GM11168 (cell line): Measurements from ENCODE around the gene IL18.
"Not testable (repeated sequence)": the region's sequence is repeated elsewhere in the genome, so short reads cannot be mapped to it uniquely, and the experiment has no call there.

Source experiments
- in situ Hi-C: fragments of 300-500 bp; cut with MboI; formaldehyde crosslinking; loops from one replicate; pipeline ENCODE4 v1.12.0; 2022; ENCODE audit warnings: low sequenced_read_pairs; ENCODE audit not compliant: unreplicated experiment

IL18 gene

GRCh38 chr11:112127056-112127455 is 36.8 kb downstream of the IL18 start:
- in situ Hi-C loops = no loop called here

- in situ Hi-C loops = no loop called here
These were observed 40.8 kb downstream of the IL18 start for GRCh38 chr11:112123129-112123528.

GRCh38 chr11:112121981-112122615 is 41.8 kb downstream of the IL18 start:
- in situ Hi-C loops = no loop called here

GRCh38 chr11:112118176-112118575 is 45.7 kb downstream of the IL18 start:
- in situ Hi-C loops = no loop called here

GRCh38 chr11:112115386-112115785 is 48.5 kb downstream of the IL18 start:
- in situ Hi-C loops = no loop called here

GRCh38 chr11:112114460-112114859 is 49.4 kb downstream of the IL18 start:
- in situ Hi-C loops = no loop called here

- in situ Hi-C loops = no loop called here
These were observed 50.1 kb downstream of the IL18 start for GRCh38 chr11:112113539-112114457.

- in situ Hi-C loops = no loop called here
These were observed 57.8 kb downstream of the IL18 start for GRCh38 chr11:112106070-112106469.

- in situ Hi-C loops = no loop called here
These were observed 60.4 kb downstream of the IL18 start for GRCh38 chr11:112103446-112103845.

GRCh38 chr11:112100462-112100861 is 63.4 kb downstream of the IL18 start:
- in situ Hi-C loops = no loop called here

GRCh38 chr11:112097734-112098528 is 66.0 kb downstream of the IL18 start:
- in situ Hi-C loops = no loop called here

- in situ Hi-C loops = no loop called here
These were observed 67.7 kb downstream of the IL18 start for GRCh38 chr11:112096194-112096593.

- in situ Hi-C loops = not testable (repeated sequence)
These were observed 68.6 kb downstream of the IL18 start for GRCh38 chr11:112095302-112095701.
